Adrenal gland (tissue), 12 donors: ENCODE data around the gene MEGF11. TPM values are rescaled to one million over a fixed set of nuclear protein-coding genes. Genes with fewer than 3 reads are reported as not detected.

Experiments used
- DNase-seq, 7 donors: peaks; one replicate each; pipeline ENCODE4 v3.0.0-alpha.2; 2019 to 2020
- H3K27ac ChIP-seq, 5 donors: fragments of 200-600 bp; sonication (generic) in 4 of 5; 1 replicate in 3 of 5; 2 replicates in 2 of 5; pipeline versions ENCODE4 v1.5.1 to v1.8.0; 2016 to 2020; ENCODE audit warnings: mild to moderate bottlenecking in 1 of 5
- H3K27me3 ChIP-seq: fragments of 200-600 bp; 2 replicates; pipeline ENCODE4 v1.8.0; 2021
- H3K36me3 ChIP-seq, 2 donors: fragments of 200-600 bp; replicated peaks in 1 of 2; 1 replicate in 1 of 2; 2 replicates in 1 of 2; pipeline versions ENCODE4 v1.5.1 to v1.8.0; 2018 to 2022
- H3K4me1 ChIP-seq, 2 donors: fragments of 200-600 bp; replicated peaks in 1 of 2; 1 replicate in 1 of 2; 2 replicates in 1 of 2; pipeline versions ENCODE4 v1.5.1 to v1.8.0; 2018 to 2021
- H3K4me3 ChIP-seq, 4 donors: fragments of 200-600 bp; sonication (generic) in 3 of 4; one replicate each; pipeline ENCODE4 v1.5.1; 2016 to 2018
- H3K9me3 ChIP-seq, 3 donors: fragments of 200-600 bp; sonication (generic) in 1 of 3; replicated peaks in 1 of 3; 1 replicate in 2 of 3; 2 replicates in 1 of 3; pipeline versions ENCODE4 v1.5.1 to v1.8.0; 2016 to 2021
- POLR2A ChIP-seq, 2 donors: fragments of 450-650 bp; IDR thresholded peaks; one replicate each; pipeline ENCODE4 v1.6.1; 2017; ENCODE audit warnings: antibody characterized with exemption in 2 of 2, mild to moderate bottlenecking in 2 of 2, moderate library complexity in 1 of 2
- WGBS, 4 donors: extraction: QIAGEN DNeasy Blood & Tissue Kit in 2 of 4; methylation state at CpG; one replicate each; pipeline versions ENCODE4 v1.1.5 to v1.1.7; 2013 to 2017; 5-methylcytosine and 5-hydroxymethylcytosine counted together
- intact Hi-C, 2 donors: fragments of 100-400 bp; cut with DNase I; formaldehyde crosslinking; loops; one replicate each; pipeline versions ENCODE4 v1.14.1 to v1.15.0; 2022 to 2023
- polyA plus RNA-seq, 3 donors: library from polyadenylated mRNA; stranded (reverse); fragments of 200-250 nt in 2 of 3; fragments of 350-450 nt in 1 of 3; fragmentation: Illumina TruSeq in 1 of 3; extraction: RNeasy Lipid Tissue Mini Kit (QIAGEN cat#74804) in 1 of 3; gene quantifications; one replicate each; pipeline ENCODE4 v1.2.3, GENCODE V29; 2013 to 2014
- total RNA-seq, 9 donors: library from RNA; depleted of rRNA in 4 of 9; stranded (reverse); fragments of >200 nt in 4 of 9; fragments of 120-200 nt in 1 of 9; fragmentation: NEBNext Ultra II Directional in 1 of 9; extraction: Animal tissue kit (Norgen Biotek cat#: 25700) in 1 of 9; gene quantifications; one replicate each; pipeline versions ENCODE4 v1.1.0 to v1.2.4, GENCODE V29; 2013 to 2023
- TF ChIP-seq, protein P1 (sequence below), 6 experiments: fragments of 450-650 bp in 4 of 6; fragments of 200-600 bp in 2 of 6; sonication (generic) in 1 of 6; IDR thresholded peaks; 1 replicate in 5 of 6; 2 replicates in 1 of 6; pipeline versions ENCODE4 v1.5.1 to v1.8.0; 2016 to 2021; ENCODE audit warnings: antibody characterized with exemption in 6 of 6, mild to moderate bottlenecking in 2 of 6, moderate library complexity in 1 of 6
- donor health status: healthy with polysubstance abuse.
- donor health status: Bipolar disorder and iron deficiency.
- donor health status: DM: yes; HTN: yes; CAD: no.
- donor health status: DM: no; HTN: no; CAD: no.
- donor health status: DM: no; HTN: no; CAD: no.
- donor health status: DM: yes; HTN: yes; CAD: no.

The MEGF11 gene
- total and polyA plus RNA-seq, 12 donors, result 0.04 to 0.98 (median 0.14) TPM; not detected in 5

- DNase-seq, result no peak
- Histone ChIP-seq H3K27me3 (peaks cover under 1% of the 10 kb centered on the region), H3K36me3 (no peaks in the 10 kb centered on the region), H3K4me1 (peaks cover 0 to 6% of the 10 kb centered on the region in 2 donors), H3K9me3 (no peaks in the 10 kb centered on the region), H3K4me3 (no peak overlapping the region), H3K27ac (no peak overlapping the region)
- WGBS, 4 donors, result 87 to 98% (median 96%) methylated on average over 4 of the region's 4 CpGs
- TF ChIP-seq, protein P1, sequence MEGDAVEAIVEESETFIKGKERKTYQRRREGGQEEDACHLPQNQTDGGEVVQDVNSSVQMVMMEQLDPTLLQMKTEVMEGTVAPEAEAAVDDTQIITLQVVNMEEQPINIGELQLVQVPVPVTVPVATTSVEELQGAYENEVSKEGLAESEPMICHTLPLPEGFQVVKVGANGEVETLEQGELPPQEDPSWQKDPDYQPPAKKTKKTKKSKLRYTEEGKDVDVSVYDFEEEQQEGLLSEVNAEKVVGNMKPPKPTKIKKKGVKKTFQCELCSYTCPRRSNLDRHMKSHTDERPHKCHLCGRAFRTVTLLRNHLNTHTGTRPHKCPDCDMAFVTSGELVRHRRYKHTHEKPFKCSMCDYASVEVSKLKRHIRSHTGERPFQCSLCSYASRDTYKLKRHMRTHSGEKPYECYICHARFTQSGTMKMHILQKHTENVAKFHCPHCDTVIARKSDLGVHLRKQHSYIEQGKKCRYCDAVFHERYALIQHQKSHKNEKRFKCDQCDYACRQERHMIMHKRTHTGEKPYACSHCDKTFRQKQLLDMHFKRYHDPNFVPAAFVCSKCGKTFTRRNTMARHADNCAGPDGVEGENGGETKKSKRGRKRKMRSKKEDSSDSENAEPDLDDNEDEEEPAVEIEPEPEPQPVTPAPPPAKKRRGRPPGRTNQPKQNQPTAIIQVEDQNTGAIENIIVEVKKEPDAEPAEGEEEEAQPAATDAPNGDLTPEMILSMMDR (IDR thresholded peaks at IDR 0.05), result no peak
- TF ChIP-seq POLR2A (IDR thresholded peaks at IDR 0.05), result no peak
- intact Hi-C loops, result no loop called here
Observed at GRCh38 chr15:66131200-66131599, 122.3 kb downstream of the MEGF11 start.

GRCh38 chr15:66130496-66131034, 123.0 kb downstream of the MEGF11 start:
- no peak overlapping the region for H3K4me3 ChIP-seq

DNA sequence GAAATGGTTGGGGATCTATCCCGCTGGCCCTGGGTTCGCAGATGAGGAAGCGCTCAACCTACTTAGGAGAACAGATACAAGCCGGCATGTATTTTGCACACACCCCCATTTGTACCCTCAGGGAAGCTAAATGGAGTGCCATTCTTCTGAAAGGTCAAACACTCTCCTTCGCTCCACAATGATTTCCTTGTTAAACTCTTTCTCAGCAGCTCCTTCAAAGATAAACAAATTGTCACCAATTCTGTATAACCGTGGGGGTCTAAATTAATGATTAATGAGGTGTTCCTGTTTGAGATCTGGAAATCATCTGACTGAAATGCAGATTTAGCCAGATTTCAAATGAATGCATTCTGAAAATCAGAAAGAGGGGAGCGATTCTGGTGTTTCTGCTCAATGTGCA, 124.0 kb downstream of the MEGF11 start:
- no peak for DNase-seq
- H3K9me3 ChIP-seq, result no peaks in the 10 kb centered on the region
- H3K4me1 ChIP-seq, result peaks cover 0 to 6% of the 10 kb centered on the region in 2 donors
- 79 to 81% (median 80%) methylated on average over 7 of the region's 7 CpGs for WGBS, 4 donors
- H3K36me3 ChIP-seq, result no peaks in the 10 kb centered on the region
- H3K27me3 ChIP-seq, result peaks cover 7% of the 10 kb centered on the region
- no peak overlapping the region for H3K4me3 ChIP-seq
- no peak overlapping the region for H3K27ac ChIP-seq
- intact Hi-C loops, result no loop called here
- no peak for TF ChIP-seq POLR2A (IDR thresholded peaks at IDR 0.05)
- TF ChIP-seq, protein P1 (IDR thresholded peaks at IDR 0.05), result no peak

More at GRCh38 chr15:66130496-66131034, 123.0 kb downstream of the MEGF11 start:
- Histone ChIP-seq H3K27me3 (peaks cover 7% of the 10 kb centered on the region), H3K36me3 (no peaks in the 10 kb centered on the region), H3K27ac (no peak overlapping the region), H3K4me1 (peaks cover 0 to 6% of the 10 kb centered on the region in 2 donors), H3K9me3 (no peaks in the 10 kb centered on the region)
- intact Hi-C loops, result no loop called here
- WGBS, 4 donors, result 70 to 82% (median 73%) methylated on average over 3 of the region's 3 CpGs
- no peak for DNase-seq
- no peak for TF ChIP-seq POLR2A (IDR thresholded peaks at IDR 0.05)
- TF ChIP-seq, protein P1 (IDR thresholded peaks at IDR 0.05), result no peak

DNA sequence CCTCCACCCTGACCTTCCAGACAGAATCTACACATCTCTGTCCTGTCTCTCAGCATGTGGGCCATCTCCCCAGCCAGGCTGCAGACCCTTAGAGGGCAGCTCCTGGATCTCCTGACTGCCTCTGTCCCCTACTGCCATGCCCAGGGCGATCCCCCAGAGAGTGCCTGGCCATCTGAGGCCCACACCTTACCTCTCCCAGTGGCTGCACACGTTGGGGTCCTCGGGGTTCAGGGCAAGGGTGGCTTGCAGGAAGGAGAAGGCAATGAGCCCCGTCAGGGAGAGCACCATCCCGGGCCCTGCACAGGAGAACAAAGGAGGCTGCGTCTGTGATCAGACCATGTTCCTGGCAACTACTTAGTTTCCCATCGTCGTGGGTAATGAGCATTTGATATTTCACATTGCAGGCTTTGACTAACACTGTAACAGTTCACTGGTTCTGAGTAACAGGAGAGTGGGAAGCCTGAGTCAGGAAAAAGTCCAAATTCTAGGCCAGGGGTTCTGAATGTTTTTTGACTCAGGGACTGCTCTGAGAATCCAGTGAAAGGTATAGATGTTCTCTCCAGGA, 125.4 kb downstream of the MEGF11 start:
- Histone ChIP-seq H3K27me3 (peaks cover 7% of the 10 kb centered on the region), H3K27ac (no peak overlapping the region), H3K36me3 (no peaks in the 10 kb centered on the region), H3K4me3 (no peak overlapping the region), H3K4me1 (peaks cover 0 to 3% of the 10 kb centered on the region in 2 donors), H3K9me3 (no peaks in the 10 kb centered on the region)
- 79 to 85% (median 84%) methylated on average over 8 of the region's 8 CpGs for WGBS, 4 donors
- intact Hi-C loops, result no loop called here
- no peak for DNase-seq
- TF ChIP-seq, protein P1 (IDR thresholded peaks at IDR 0.05), result no peak
- no peak for TF ChIP-seq POLR2A (IDR thresholded peaks at IDR 0.05)
